Endometrial microvascular endothelial cells (primary cell): ENCODE results near the gene NIPAL3. TPM values are rescaled to one million over a fixed set of nuclear protein-coding genes. Genes with fewer than 3 reads are reported as not detected.
"Not testable (repeated sequence)": the region's sequence is repeated elsewhere in the genome, so short reads cannot be mapped to it uniquely, and the experiment has no call there.

Experiments used
- in situ Hi-C: cut with HindIII; loops from 2 replicates; pipeline ENCODE4 v1.10.0; 2017; ENCODE audit warnings: low sequenced_read_pairs, low pct_unique_long_range_greater_than_20kb; ENCODE audit errors: inconsistent ontology term
- total RNA-seq: library from RNA; depleted of rRNA; stranded (reverse); fragments of >200 nt; gene quantifications from one replicate; pipeline ENCODE4 v1.2.3, GENCODE V29; 2015; ENCODE audit errors: inconsistent ontology term

Gene NIPAL3
- total RNA-seq, 1 donor from 2014 or later, result 22.4 TPM

DNA sequence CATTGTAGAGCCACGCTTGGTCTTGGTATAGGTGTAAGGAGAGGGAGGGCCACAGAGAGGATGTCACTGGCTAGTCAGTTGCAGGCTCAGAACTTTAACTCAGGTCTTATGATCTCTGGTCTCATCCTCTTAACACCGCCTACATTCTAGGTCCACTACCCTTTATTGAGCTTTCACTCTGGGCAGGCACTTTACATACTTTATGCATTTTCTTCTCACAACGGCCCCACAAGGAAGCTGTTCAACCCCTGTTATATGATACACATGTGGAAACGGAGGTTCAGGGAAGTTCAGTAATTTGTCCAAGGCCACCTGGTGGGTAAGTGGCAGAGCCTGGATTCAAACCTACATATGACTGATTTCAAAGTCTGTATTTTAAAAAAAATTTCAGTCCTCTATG, 61.7 kb downstream of the NIPAL3 start:
- in situ Hi-C loops, result no loop called here

DNA sequence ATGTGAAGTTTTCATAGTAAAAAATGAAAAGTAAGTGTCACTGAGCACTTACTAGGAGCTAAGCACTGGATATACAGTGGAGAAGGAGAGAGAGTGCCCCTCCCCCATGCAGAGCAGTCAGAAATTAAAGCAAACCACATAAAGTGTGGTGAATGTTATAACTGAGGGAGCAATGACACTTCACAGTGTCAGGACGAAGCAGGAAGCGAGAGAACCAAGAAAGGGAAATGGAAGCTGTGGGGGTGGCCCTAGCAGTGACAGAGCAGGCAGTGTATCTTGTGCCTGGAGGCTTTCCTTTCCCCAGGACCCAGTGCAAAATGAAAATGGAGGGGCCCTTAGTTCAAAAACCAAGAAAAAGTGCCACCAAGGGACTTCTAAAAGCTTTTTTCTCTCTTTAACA, 65.5 kb downstream of the NIPAL3 start:
- in situ Hi-C loops, result no loop called here

DNA sequence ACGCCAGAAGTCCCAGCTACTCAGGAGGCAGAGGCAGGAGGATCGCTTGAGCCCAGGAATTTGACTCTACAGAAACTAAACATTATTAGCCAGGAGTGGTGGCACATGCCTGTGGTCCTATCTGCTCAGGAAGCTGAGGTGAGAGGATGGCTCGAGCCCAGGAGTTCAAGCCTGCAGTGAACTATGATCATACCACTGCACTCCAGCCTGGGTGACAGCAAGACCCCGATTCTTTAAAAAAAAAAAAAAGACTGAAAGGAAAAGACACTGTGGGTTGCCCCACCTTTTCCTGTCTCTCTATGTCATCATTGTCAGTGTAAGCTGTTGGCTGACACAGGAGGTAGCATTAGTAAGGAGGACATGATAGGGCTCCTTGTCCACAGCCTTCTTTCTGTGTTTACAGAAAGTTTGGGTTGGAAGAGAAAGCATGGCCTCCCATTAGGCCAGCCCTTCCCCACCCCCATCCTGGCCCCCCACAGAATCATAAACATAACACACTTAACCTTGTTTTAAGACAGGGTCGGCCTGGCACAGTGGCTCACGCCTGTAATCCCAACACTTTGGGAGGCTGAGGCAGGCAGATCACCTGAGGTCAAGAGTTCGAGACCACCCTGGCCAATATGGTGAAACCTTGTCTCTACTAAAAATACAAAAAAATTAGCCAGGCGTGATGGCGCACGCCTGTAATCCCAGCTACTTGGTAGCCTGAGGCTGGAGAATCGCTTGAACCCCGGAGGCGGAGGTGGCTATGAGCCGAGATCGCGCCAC, 66.4 kb downstream of the NIPAL3 start:
- in situ Hi-C loops, result no loop called here

DNA sequence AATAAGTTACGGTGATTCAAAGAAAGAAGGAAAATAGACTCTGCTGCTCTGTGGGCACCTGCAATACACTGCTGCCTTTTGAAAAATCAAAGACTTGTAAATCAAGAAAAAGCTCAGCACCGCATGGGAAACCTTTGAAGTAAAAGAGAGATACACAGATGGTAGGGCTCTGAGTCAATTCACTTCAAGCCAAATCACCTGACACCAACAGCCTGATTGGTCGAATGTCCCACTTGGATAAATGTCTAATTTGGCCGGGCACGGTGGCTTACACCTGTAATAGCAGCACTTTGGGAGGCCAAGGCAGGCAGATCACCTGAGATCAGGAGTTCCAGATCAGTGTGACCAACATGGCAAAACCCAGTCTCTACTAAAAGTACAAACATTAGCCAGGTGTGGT, 67.8 kb downstream of the NIPAL3 start:
- in situ Hi-C loops, result no loop called here

DNA sequence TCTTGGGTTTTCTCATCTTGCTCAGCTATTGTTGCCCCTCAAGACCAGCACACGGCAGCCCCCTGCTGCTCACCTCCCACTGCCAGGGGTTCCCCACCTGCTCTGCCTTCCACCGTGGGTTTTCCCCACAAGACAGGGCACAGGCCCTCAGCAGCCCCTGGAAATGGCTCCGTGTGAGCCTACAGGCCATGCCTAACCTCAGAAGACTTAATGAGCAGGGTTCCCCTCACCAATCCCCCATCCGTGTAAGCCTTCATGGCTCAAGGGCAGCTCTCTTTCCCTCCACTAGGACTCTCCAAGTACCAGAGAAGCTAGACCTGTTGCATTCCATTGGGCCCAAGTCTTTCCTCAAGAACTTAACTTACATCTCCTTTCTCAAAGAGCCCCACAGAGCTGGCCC, 68.6 kb downstream of the NIPAL3 start:
- in situ Hi-C loops, result no loop called here

DNA sequence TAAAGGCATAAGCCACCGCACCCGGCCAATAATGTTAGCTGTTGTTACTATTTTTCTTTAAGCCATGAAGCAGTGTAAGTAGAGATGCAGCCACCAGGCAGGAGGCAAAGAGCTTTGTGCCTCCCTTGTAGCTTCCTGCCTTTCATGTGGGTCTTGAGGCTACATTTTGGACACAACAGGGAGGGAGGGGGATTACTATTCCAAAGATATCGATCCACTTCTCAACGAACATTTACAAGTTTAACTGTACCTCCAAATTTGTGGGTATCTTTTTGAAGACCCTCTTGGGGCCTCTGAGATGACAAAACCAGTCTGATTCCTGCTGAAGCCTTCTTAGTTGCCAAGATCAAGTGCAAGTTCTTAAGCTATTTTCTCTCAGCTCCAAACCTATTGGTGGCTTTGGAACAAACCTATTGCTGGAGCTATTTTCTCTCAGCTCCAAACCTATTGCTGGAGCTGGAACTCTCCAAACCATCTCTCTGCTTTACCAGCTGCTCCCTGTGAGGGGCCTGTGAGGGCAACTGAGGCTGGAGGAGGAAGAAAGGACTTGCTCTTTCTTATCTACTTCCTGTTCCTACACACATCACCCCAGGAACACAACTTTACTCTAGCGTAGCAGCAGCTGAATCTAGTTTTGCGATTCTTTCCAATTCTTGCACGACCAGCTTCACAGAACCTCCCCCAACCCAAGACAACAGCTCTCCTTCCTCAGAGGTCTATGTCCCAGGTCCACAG, 70.9 kb downstream of the NIPAL3 start:
- in situ Hi-C loops, result no loop called here

DNA sequence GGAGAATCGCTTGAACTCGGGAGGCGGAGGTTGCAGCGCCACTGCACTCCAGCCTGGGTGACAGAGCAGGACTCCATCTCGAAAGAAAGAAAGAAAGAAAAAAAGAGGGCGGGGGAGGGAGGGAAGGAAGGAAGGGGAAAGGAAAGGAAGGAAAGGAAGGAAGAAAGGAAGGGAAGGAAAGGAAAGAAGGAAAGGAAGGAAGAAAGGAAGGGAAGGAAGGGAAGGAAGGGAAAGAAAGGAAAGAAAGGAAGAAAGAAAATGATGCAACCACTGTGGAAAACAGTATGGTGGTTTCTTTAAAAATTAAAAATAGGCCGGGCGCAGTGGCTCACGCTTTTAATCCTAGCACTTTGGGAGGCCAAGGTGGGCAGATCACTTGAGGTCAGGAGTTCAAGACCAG, 71.9 kb downstream of the NIPAL3 start:
- in situ Hi-C loops, result no loop called here

DNA sequence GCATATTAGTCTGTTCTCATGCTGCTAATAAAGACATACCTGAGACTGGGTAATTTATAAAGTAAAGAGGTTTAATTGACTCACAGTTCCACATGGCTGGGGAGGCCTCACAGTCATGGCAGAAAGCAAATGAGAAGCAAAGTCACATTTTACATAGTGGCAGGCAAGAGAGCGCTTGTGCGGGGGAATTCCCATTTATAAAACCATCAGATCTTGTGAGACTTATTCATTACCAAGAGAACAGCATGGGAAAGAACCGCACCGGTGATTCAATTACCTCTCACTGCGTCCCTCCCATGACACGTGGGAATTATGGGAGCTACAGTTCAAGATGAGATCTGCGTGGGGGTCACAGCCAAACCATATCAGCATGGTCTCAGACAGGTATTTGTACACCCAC, 72.6 kb downstream of the NIPAL3 start:
- in situ Hi-C loops, result not testable (repeated sequence)

DNA sequence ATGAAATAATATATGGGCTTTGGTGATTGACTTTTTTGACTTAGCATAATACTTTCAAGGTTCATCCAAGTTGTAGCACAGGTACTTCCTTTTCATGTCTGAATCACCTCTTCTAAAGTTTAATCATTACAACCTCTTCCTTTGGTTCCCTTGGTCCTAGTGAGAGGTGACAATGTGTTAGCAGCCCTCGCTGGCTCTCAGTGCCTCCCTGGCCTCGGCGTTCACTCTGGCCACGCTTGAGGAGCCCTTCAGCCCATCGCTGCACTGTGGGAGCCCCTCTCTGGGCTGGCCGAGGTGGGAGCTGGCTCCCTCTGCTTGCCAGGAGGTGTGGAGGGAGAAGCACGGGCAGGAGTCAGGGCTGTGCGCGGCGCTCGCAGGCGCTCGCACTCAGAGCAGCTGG, 74.1 kb downstream of the NIPAL3 start:
- in situ Hi-C loops, result no loop called here

DNA sequence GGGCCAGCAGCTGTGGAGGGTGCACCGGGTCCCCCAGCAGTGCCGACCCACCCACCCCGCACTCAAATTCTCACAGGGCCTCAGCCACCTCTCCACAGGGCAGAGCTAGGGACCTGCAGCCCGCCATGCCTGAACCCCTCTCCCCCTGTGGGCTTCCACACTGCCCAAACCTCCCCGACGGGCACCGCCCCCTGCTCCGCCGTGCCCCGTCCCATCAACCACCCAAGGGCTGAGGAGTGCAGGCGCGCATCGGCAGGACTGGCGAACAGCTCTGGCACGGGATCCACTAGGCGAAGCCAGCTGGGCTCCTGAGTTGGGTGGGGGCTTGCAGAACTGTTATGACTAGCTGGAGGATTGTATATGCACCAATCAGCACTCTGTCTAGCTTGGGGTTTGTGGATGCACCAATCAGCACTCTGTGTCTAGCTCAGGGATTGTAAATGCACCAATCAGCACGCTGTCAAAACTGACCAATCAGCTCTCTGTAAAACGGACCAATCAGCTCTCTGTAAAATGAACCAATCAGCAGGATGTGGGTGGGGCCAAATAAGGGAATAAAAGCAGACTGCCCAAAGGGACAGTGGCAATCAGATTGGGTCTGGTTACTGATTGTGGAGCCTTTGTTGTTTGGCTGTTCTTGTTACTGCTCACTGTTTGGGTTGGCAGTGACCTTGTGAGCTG, 74.6 kb downstream of the NIPAL3 start:
- in situ Hi-C loops, result no loop called here

DNA sequence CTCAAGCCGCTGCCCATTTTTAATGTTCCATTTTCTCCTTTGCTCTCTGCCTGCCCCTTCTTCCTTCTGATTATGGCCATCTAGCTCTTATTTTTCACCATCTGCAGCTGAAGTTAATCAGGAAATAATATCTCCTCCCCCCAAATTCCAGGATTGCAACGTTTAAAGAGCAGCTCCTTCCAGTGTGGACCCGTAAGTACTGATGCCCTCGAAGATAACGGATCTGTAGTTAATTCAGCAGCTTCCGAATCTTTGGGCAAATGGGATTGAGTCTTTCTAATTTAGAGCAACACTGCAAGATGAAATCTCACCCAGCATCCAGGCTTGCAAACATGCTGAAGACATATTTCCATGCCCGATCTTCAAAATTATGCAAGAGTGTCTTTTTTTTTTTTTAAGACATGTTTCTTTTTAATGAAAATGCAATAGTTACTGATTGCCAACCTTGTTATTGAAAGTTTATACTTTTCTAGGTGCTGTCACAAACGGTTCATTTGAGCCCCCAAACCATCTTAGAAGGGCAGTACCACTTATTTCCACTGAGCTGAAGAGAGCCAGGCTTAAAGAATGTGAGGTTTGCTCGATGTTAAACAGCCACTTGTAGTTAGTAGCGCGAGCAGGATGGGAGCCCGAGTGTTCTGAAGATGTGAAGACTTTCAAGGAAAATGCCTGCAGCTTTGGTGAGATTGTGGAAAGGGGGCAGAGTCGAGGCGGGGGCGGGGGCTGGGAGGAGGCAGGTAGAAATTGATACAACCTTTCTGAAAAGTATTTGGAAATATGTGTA, 76.2 kb downstream of the NIPAL3 start:
- in situ Hi-C loops, result no loop called here

DNA sequence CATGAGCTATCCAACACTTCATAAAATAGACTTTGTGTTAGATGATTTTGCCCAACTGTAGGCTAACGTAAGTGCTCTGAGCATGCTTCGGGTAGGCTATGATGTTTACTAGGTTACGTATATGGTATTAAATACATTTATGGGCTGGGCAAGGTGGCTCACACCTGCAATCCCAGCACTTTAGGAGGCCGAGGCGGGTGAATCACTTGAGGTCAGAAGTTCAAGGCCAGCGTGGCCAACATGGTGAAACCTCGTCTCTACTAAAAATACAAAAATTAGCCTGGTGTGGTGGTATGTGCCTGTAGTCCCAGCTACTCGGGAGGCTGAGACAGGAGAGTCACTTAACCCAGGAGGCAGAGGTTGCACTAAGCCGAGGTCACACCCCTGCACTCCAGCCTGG, 77.3 kb downstream of the NIPAL3 start:
- in situ Hi-C loops, result not testable (repeated sequence)

DNA sequence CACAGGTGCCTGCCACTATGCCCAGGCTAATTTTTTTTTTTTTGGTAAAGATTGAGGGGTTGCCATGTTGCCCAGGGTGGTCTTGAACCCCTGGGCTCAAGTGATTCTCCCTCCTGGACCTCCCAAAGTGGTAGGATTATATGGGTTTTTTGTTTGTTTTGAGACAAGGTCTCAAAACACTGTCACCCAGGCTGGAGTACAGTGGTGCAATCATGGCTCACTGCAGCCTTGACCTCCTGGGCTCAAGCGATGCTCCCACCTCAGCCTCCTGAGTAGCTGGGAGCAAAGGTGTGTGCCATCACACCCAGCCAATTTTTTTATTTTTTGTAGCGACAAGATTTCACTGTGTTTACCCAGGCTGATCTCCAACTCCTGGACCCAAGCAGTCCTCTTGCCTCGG, 78.2 kb downstream of the NIPAL3 start:
- in situ Hi-C loops, result no loop called here

DNA sequence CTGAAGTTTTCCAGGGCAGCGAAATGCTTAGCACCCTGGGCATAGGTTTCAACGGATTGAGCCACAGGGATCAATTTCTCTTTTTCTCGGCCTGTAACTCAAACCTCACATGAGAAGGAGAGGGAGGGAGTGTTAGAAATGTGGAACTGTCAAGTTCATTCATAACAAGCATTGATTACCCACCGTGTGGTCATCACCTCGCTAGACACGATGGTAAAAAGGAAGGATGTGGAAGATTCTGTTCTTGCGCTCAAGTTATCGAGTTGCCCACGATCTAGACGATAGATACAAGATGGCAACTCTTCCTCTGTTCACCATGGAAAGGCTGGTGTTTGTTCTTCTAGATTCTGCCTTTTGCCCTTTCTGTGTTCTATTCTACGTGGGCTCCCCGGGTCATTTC, 83.0 kb downstream of the NIPAL3 start:
- in situ Hi-C loops, result no loop called here

DNA sequence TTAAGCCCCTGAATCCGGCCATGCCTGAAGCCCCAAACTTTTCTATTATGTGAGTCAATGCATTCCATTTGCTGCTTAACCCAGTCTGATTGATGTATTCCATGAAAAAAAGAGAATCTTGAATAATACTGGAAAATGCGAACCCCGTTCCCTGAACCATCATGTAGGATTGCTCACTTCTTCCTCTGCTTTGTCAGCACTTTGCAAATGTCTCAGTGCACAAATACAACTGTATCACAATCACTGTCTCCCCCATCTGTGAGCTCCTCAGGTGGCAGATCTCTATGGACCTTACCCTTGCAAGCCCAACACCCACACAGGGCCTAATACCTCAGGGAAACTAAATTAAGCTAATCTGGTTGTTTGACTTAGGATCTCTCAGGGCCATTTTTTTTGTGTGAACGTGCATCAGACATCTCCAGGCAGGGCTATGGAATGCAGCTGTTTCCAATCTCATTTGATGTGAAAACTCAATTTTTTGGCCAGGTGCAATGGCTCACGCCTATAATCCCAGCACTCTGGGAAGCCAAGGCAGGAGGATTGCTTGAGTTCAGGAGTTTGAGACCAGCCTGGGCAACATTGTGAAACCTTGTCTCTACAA, 84.9 kb downstream of the NIPAL3 start:
- in situ Hi-C loops, result no loop called here

DNA sequence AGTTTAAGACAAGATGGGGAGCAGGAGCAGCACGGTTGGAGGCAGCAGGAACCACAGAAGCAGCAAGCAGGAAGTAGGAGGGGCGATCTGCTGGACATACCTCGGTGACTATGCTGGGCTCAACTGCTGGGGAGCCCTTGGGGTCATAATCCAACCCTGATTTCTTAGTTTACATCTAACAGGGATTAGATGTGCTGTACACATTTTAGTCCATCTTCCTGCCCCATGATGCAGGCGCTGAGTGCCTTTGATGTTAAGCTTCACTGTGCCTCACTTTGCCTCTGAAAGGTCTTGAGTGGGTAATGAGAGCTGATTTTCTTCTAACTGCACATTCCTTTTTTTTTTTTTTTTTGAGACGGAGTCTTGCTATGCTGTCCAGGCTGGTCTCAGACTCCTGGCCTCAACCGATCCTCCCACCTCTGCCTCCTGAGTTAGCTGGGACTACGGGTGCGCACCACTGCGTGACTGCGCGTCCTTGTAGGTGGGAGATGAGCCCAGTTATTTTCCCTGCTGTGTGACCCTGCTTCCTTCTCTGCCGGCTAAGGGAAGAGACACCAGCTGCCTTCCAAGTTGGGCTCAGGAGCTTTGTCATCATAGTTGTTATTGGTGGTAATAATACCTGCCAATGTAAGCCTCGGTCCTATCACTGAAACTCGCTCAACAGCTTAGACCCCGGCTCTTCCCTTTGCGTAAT, 85.9 kb downstream of the NIPAL3 start:
- in situ Hi-C loops, result no loop called here

DNA sequence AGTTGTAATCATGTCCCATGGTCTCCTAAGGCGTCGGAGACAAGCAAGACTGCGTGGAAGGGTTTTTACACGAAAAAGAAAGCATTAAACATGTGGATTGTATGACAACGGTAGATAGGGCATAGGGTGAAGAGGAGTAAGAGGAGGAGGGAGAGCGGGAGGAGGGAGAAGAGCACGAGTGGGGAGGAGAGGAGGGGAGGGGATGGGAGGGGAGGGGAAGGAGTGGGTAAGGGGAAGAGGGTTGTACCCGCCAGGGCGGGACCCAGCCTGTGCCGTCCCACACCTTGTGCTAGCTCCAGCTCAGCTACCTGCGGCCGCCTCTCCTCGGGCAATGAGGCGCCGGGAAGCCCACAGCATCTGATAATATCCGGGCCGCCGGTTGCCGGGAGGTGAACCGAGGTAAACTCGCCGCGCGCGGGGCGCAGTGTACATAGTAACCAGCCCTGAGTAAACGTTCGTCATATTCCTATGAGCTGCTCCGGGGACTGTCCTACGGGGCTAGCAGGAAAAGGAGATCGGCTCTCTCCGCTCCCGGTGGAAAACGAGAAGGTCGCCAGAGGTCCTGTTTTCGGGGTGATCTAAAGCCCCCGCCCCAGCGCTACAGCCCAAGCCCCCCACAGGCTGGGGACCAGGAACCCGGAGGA, 86.6 kb downstream of the NIPAL3 start:
- in situ Hi-C loops, result no loop called here

DNA sequence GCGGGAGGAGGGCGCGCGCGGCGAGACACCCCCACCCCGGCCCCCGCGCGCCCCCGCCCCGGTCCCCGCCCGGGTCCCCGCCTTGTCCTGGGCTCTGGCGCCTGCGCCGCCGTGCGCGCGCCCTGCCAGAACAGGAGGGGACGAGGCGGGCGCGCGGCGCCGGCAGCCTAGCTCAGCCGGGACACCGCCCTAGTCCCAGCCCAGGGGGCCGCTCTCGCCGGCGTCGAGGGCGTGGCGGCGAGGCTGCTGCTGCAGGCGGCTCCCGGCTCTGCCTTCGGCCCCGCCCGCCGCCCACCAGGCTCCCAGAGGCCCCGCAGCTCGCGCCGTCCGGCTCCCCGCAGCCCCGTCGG, 87.1 kb downstream of the NIPAL3 start, which contains the start of gene RCAN3:
Gene RCAN3 (plus strand): TSS at position 128 of the 350 bp plus-strand sequence. CDS start 11,537 bp downstream, outside the sequence.
- in situ Hi-C loops, result no loop called here
